GM10266 (cell line): Measurements from ENCODE around the gene CCDC7.
"Not testable (repeated sequence)": the region's sequence is repeated elsewhere in the genome, so short reads cannot be mapped to it uniquely, and the experiment has no call there.

Experiments used
- DNase-seq: peaks from one replicate; pipeline ENCODE4 v3.0.0; 2012; ENCODE audit errors: extremely low spot score
- TF ChIP-seq, protein P1 (sequence below): IDR thresholded peaks from 2 replicates; pipeline ENCODE4 v1.5.1; 2012; ENCODE audit warnings: mild to moderate bottlenecking, low read depth; ENCODE audit not compliant: control insufficient read depth, insufficient read depth; ENCODE audit errors: missing control alignments

CCDC7 gene

DNA sequence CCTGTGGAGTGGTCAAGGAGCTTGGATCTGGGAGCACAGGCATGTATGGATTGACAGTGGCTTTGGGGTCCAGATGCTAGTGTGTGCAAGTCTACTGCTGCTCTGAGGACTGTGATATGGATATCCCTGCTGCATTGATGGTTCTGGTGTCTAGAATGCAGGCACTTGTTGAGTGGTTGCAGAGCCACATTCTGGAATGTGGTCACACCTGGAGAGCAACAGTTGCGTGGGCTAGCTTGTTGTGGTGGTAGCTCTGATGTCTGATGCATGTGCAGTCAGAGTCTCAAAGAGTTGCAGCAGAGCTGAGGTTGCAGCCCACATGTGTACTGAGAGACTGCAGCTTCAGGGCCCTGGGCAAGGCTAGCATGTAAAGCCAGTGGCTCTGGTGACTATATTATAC lies 43.2 kb downstream of the CCDC7 start:
- TF ChIP-seq, protein P1, sequence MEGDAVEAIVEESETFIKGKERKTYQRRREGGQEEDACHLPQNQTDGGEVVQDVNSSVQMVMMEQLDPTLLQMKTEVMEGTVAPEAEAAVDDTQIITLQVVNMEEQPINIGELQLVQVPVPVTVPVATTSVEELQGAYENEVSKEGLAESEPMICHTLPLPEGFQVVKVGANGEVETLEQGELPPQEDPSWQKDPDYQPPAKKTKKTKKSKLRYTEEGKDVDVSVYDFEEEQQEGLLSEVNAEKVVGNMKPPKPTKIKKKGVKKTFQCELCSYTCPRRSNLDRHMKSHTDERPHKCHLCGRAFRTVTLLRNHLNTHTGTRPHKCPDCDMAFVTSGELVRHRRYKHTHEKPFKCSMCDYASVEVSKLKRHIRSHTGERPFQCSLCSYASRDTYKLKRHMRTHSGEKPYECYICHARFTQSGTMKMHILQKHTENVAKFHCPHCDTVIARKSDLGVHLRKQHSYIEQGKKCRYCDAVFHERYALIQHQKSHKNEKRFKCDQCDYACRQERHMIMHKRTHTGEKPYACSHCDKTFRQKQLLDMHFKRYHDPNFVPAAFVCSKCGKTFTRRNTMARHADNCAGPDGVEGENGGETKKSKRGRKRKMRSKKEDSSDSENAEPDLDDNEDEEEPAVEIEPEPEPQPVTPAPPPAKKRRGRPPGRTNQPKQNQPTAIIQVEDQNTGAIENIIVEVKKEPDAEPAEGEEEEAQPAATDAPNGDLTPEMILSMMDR: no peak
- no peak for DNase-seq

DNA sequence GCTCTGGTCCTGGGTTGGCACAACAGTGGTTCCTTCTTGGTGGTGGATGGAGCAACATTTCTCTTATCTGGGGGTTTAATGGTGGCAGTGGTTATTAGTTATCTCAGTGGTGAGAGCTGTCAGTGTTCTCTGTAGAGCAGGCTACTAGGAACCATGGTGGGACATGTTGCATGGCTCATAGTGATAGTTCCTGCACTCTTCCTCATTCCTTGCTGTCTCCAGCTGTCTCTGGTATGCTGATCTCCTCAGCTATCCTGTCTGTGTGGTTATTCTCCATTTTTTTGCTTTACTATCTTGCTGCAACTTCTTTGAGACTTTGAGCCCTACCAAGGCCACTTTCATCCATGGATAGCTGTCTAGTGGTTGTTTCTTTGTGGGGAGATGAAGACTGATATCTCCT lies 44.0 kb downstream of the CCDC7 start:
- no peak for DNase-seq
- TF ChIP-seq, protein P1: no peak

DNA sequence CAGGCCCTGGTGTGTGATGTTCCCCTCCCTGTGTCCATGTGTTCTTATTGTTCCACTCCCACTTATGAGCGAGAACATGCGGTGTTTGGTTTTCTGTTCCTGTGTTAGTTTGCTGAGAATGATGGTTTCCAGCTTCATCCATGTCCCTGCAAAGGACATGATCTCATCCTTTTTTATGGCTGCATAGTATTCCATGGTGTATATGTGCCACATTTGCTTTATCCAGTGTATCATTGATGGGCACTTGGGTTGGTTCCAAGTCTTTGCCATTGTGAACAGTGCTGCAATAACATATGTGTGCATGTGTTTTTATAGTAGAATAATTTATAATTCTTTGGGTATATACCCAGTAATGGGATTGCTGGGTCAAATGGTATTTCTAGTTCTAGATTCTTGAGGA lies 48.6 kb downstream of the CCDC7 start:
- DNase-seq: not testable (repeated sequence)

DNA sequence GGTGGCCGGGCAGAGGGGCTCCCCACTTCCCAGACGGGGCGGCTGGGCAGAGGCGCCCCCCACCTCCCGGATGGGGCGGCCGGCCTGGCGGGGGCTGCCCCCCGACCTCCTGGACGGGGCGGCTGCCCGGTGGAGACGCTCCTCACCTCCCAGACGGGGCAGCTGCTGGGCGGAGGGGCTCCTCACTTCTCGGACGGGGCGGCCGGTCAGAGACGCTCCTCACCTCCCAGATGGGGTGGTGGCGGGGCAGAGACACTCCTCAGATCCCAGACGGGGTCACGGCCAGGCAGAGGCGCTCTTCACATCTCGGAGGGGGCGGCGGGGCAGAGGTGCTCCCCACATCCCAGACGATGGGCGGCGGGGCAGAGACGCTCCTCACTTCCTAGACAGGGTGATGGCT lies 54.2 kb downstream of the CCDC7 start:
- DNase-seq: not testable (repeated sequence)

DNA sequence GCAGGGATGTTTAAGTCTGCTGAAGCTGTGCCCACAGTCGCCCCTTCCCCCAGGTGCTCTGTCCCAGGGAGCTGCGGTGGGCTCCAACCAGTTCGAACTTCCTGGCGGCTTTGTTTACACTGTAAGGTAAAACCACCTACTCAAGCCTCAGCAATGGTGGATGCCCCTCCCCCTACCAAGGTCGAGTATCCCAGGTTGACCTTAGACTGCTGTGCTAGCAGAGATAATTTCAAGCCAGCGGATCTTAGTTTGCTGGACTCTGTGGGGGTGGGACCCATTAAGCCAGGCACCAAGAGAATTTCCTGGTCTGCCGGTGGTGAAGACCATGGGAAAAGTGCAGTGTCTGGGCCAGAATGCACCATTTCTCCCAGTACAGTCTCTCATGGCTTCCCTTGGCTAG lies 56.0 kb downstream of the CCDC7 start:
- no peak for DNase-seq
- TF ChIP-seq, protein P1: no peak

DNA sequence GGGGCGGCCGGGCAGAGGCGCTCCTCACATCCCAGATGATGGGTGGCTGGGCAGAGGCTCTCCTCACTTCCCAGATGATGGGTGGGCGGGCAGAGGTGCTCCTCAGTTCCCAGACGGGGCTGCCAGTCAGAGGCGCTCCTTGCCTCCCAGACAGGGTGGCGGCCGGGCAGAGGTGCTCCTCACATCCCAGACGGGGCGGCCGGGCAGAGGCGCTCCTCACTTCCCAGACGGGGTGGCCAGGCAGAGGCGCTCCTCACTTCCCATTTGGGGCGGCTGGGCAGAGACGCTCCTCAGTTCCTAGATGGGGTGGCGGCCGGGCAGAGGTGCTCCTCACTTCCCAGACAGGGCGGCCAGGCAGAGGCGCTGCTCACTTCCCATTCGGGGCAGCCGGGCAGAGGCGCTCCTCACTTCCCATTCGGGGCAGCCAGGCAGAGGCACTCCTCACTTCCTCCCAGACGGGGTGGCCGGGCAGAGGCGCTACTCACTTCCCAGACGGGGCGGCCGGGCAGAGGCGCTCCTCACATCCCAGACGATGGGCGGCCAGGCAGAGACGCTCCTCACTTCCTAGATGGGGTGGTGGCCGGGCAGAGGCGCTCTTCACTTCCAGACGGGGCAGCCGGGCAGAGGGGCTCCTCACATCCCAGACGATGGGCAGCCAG lies 60.0 kb downstream of the CCDC7 start:
- DNase-seq: not testable (repeated sequence)

DNA sequence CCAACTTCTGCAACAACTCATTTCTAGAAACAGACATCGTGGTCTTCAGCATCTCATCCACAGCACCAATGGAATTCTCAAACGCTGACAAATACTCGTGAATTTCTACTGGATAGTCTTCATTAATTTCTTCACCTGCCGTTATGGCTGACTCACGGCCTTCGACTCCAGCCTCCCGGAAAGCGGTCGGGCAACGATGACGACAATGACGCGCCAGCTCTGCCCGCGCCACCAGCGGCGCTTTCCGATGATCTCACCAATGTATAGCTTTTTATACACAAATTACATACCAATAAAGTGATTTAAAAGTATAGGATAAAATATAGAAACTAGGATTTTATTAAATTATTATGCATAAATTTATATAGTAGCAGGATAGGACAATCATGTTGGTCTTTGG lies 65.7 kb downstream of the CCDC7 start:
- TF ChIP-seq, protein P1: no peak
- DNase-seq: no peak

DNA sequence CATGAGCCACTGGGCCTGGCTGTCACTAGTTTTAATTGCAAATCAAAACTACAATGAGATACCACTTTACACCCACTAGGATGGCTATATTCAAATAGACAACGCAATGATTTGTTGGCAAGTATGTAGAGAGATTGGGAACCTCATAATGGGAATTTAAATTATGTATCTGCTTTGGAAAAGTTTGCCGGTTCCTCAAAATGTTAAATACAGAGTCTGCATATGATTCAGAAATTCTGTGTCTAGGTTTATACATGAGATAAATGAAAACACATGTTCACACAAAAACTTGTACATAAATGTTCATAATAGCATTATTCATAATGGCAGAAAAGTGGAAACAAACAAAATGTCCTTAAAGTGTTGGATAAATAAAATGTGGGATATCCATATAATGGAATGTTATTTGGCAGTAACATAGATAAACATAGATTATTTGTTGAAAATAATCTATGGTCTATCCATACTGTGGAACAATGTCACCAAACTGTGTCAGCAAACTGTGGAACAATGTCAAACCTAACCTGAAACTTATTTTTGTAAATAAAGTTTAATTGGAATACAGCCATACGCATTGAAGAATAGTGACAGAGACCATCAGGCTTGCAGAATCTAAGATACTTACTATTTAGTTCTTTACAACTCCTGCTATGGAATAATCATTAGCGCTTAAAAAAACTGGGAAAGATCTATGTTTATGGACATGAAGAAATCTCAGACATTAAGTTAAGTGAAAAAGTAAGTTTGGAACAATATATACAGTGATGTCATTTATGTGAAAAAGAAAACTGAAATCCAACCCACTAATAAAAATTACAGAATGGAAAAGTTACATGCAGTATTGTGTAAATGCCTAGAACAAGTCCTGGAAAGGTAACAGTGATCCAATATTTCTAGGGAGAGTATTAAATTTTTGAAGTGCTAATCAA lies 70.9 kb downstream of the CCDC7 start:
- TF ChIP-seq, protein P1: no peak
- DNase-seq: no peak
